GM19035 (cell line): ENCODE results near the gene TRIM33.

ENCODE experiments used
- ATAC-seq: cut with Tn5 transposase; IDR thresholded peaks from one replicate; pipeline ENCODE4 v1.9.1; 2021; ENCODE audit not compliant: unreplicated experiment

The TRIM33 gene

GRCh38 chr1:114511032-114511785, at the start of gene TRIM33:
Gene TRIM33, minus strand, starts transcription at chr1:114511203. Its CDS starts 127 bp downstream, at chr1:114511076.
- ATAC-seq, result peak; percentile 81

DNA sequence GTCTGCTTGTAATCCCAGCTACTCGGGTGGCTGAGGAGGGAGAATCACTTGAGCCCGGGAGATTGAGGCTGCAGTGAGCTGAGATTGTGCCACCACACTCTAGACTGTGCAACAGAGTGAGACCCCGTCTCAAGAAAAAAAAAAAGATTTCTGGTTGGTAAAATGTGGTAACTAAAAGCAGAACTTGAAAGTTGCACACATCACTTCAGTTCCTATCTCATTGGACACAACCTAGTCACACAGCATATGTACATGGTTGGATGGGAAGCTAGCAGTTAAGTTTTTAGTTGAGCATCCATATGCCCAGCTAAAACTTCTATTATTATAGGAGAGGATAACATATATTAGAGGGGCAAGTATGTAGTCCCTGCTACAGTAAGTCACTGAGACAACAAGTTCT, 48.4 kb upstream of the TRIM33 start:
- ATAC-seq, result no peak

- ATAC-seq, result no peak
These were observed 47.5 kb upstream of the TRIM33 start for GRCh38 chr1:114558544-114558943.

- ATAC-seq, result no peak
These were observed 43.6 kb upstream of the TRIM33 start for GRCh38 chr1:114554577-114554976.

GRCh38 chr1:114552106-114552639, 41.2 kb upstream of the TRIM33 start:
- no peak for ATAC-seq

DNA sequence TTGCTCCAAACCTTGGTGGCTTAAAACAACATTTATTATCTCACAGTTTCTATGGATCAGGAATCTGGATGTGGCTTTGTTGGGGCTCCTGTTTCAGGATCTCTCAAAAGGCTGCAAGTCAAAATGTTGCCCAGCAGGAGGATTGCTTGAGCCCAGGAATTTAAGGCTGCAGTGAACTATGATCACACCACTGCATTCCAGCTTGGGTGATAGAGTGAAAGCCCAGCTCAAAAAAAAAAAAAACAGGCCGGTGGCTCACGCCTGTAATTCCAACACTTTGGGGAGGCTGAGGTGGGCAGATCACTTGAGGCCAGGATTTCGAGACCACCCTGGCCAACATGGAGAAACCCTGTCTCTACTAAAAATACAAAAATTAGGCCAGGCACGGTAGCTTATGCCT, 40.4 kb upstream of the TRIM33 start:
- no peak for ATAC-seq

- no peak for ATAC-seq
These were observed 39.3 kb upstream of the TRIM33 start for GRCh38 chr1:114550336-114550735.

DNA sequence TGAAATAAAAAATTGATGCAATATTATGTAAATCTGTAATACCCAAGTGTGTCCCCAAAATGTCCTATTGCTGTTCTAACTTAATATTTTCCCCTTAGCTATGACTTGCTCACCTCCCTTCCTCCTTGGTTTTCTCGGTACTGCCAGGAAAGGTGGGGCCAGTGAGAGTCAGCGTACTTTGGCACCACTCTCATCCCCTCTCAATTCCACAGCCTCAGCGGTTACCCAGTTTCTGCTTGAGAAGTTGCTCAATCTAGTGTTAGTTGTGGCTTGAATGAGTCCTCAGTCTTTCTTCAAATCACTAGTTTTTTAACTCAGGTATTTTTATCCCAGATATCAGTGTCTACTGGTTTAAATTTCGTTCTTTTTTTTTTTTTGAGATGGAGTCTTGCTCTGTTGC, 38.1 kb upstream of the TRIM33 start:
- ATAC-seq, result no peak

DNA sequence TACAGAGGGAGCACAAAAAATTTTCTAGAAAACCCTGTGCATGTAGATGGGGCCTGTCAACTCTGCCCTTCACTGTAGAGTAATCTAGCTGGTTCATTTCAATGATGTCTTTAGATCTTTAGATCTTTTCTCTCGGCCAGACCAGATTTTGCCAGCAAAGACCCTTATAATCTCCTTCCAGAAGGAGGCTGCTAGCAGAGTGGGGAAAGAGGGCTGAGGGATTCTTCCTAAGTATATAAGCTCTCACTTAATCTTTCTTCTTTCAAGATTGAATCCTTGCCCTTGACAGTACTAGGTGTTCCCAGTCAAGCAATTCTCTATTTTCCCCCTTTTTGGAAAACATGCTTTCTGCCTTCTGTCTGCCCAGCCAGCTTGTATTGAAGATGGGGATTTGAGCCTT, 36.1 kb upstream of the TRIM33 start:
- no peak for ATAC-seq

DNA sequence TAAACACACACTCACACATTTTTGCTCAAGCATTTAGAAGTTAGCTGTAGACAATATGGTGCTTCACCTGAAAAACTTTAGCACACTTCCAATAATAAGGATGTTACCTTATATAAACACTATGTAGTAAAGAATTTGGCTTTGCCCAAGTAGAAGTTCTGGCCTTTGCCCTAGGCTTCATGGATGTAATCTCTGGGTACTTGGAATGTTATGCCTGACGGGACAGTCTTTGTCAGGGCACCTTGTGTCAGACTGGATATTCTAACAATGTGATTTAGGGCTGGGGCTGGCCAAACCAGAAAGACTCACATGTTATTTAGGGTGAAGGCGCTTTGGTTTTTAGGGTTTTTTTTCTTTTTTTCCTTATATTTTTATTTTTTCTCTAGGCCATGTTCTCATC, 34.8 kb upstream of the TRIM33 start:
- ATAC-seq, result no peak

- no peak for ATAC-seq
These were observed 34.3 kb upstream of the TRIM33 start for GRCh38 chr1:114545315-114545714.

GRCh38 chr1:114540821-114541220, 29.8 kb upstream of the TRIM33 start:
- no peak for ATAC-seq

GRCh38 chr1:114540272-114540671, 29.3 kb upstream of the TRIM33 start:
- ATAC-seq, result no peak

GRCh38 chr1:114536043-114536442, 25.0 kb upstream of the TRIM33 start:
- no peak for ATAC-seq

DNA sequence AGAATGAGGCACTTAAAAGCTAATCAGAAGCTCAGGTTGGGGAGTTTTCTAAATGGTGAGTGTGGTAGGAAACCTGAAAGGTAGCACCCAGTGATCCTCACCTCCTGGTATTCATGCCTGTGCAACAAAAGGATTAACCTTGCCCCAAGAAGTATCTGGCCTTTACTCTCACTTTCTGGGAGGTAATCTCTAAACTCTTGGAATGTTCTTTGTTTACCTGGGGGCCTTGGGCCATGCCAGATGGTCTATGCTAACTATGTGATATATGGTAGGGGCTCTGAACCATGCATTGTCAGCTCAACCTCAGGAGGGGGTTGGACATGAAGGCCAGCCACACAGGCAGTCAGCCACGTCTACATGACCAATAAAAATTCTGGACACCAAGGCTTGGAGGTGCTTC, 24.4 kb upstream of the TRIM33 start:
- no peak for ATAC-seq

DNA sequence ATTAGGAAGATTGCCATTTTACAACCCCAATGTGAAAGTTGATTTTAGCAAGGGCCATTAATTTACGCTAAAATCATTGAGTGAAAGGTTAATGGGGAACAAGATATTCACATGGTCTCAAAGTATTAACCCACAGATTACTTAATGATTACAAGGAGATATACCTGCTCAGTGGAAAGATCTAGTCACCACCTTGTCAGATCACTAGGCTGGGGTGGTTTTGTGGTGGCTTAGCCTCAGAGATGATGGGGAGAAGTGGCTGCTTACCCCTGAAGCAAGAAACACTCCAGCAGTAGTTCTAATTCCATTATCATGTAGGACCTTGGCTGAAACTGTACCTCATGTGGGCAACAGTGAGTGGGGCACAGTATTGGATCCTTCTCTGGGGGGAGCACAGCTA, 20.1 kb upstream of the TRIM33 start:
- no peak for ATAC-seq

DNA sequence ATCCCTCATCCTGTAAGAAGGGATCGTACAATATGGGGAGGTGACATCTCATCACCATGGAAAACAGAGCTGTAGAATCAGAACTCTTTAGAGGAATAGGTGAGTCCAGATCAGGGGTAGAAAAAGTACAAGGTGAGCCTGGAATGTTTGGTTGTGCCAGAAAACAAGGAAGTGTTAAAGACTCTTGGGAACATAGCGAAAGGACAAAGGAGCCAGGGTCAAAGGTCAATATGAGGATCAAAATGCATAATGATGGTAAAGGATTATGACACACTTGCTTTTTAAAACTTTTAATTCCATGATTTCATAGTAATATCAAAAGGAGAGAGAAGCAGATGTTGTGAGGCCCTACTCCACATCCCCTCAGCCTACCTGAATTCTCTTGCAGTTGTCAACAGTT, 19.2 kb upstream of the TRIM33 start:
- no peak for ATAC-seq

DNA sequence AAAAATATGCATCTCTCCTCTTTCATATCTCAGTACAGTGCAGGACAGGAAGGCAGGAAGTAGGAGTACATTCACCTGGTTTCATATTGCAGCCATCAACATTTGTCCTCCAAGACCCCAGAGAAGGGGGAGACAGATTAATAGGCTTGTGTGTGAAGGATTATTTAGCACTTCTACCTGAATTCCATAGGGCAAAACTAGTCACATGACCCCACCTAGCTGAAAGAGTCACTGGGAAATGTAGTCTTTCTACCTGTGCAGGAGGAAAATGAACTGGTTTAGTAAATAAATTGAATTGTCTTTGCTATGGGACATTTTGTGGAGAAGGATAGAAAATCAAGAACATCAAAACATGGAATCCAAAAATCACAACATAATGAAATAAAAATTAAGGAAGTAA, 13.9 kb upstream of the TRIM33 start:
- no peak for ATAC-seq

DNA sequence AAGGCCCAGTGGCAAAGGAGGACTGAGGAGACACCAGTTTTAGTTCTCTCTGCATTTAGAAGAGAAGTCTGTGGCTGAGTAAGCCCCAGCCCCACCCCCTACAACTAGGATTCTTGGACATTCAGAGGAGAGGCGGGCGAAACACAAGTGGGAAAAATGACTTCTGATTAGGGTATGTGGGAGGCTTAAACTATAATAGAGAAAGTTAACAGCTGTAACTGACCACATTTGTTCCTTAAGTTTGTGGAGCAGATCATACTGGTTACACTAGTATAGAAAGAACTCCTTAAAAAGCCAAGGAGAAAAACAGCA, 11.2 kb upstream of the TRIM33 start:
- no peak for ATAC-seq

DNA sequence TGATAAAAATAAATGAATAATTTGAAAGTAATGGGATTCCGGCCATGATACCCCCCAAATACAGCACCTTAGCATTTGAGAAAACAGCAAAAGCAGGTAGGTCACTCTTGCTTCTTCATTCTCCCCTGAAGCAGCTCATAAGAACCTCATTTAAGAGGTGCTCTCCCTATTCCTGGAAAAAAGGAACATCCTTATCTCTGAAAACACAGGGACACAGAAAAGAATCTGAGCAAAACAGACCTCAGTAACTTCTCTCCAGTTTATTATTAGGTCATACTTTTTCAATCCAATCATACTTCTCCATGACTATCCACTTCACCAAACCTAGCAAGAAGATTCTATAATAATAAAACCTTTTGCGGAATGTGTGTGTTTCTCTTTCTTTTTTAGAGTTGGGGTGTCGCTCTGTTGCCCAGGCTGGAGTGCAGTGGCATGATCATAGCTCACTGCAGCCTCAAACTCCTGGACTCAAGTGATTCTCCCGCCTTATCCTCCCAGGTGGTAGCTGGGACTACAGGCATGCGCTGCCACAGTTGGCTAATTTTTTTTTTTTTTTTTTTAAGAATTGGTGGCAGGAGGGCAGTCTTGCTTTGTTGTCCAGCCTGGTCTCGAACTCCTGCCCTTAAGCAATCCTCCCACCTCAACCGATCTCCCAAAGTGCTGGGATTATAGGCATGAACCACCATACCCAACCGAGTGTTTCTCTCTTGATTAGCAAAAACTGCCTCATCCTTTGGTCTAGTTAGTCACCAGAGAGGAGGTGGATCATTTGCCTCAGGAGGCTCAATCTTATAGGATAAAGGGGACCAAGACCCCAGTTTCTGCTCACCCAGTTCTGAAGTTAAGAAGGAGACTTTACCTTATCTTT, 10.6 kb upstream of the TRIM33 start:
- no peak for ATAC-seq

GRCh38 chr1:114517348-114517747, 6.3 kb upstream of the TRIM33 start:
- no peak for ATAC-seq

DNA sequence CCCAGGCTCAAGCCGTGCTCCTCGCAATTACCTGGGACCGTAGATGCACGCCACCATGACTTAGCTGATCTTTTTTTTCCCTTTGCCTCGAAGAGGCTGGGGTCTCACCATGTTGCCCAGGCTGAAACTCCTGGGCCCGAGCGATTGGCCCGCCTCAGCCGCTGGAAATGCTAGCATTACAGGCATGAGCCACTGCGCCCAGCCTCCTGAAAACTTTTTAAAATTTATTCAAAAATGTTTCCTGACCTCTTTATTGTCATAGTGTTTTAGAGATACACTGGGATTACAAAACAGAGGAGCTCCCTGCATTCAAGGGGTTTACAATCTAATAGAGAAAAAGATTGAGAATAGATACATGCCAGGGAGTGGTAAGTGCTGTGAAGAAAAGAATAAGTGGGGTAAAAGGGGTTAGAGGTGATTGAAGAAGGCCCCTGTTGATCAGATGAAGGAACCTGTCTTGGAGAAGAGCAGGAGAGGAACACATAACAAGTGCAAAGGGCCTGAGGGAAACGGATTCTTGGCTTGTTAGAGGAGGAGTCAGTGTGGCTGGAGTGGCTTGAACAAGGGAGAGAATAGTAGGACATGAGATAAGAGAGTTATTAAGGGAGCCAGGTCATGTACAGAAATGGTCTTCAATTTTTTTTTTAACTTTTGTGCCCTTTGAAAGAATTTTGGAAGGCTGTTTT, 1.7 kb upstream of the TRIM33 start:
- ATAC-seq, result no peak
